Hematopoietic multipotent progenitor cell treated with erythropoietin and hydrocortisone succinate and interleukin-3 and kit ligand, for 8 days (in vitro differentiated cells): ENCODE measurements around the gene STX16.
"Not testable (repeated sequence)": the region's sequence is repeated elsewhere in the genome, so short reads cannot be mapped to it uniquely, and the experiment has no call there.

Experiments
- DNase-seq: peaks from one replicate; pipeline ENCODE4 v3.0.0-alpha.2; 2015

STX16 gene

DNA sequence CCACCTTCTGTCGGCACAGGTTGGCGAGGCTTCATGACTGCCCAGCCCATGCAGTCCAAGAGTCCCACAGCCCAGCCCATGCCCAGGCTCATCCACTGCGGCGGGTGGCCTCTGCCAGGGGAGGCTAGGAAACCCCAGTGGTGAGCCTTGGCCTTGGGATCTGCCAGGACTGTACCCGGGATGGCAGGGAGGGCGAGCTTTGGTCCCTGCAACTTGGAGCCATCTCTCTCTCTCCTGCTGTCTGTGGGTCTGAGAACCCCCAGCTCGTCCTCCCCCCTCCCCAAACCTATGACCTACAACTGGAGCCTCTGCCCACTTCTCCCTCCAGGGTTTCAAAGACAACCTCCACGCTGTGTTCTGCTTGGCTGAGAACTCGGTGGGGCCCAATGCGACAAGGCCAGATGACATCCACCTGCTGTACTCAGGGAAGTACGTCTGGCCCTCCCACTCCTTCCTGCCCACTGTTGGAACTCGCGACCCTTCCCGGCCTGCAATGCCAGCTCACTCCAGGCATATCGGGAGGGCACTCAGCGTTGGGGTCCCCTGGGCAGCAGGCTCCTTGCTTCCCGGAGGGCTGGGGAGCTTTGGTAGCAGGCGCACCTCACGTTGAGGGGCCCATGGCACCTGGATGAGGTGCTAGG lies 61.2 kb downstream of the STX16 start:
- no peak for DNase-seq

DNA sequence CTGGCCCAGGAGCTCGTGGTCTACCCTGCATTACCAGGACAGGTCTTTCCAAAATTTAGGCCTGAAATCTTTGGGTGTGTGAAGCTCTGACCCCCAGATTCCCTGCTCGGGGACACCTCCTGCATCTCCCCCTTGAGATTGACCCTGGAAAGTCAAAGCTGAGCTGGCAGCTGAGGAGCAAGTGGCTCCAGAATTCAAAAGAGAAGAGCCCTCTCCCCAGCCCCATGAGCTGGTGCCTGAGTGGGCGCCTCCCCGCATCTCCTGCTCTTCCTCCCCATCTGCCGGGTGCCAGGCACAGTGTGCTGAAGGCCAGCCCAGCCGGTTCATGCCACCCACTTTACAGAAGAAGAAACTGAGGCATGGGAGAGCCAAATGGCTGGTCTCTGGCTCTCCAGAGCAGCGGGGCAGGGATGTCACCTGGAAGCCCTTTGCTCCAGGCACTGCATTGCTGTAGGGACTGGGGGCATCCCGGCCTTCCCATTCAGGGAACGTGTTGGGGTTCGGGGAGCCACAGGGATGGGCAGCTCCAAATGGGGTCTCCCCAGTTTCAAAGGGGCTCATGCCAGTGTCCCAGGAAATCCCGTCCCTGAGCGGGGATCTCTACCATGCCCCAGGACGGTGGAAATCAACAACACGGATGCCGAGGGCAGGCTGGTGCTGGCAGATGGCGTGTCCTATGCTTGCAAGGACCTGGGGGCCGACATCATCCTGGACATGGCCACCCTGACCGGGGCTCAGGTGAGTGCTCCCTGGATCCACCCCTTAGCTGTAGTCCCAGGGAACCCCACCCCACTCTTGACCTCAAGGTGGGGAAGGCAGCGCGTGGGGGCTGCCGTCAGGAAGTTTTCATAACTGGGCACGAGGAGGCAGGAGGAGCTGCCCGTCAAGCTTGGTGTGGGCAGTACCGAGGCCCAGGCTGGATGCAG lies 62.0 kb downstream of the STX16 start:
- DNase-seq: no peak

DNA sequence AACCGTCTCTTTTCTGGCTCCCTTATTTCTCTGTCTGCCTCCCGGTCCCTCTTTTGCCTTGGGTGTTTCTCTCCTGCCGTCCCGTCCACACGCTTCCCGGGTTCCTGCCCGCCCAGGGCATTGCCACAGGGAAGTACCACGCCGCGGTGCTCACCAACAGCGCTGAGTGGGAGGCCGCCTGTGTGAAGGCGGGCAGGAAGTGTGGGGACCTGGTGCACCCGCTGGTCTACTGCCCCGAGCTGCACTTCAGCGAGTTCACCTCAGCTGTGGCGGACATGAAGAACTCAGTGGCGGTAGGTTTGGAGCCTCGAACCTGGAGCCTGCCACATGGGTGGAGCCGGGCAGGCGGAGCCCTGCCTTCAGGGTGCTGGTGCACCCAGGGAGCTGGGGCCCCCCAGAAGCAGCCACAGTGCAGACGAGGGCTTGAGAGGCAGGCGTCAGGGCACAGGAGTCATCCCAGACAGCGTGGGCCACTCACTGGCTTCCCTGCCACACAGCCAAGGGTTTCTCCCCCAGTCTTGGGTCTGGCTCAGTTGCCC lies 62.8 kb downstream of the STX16 start:
- no peak for DNase-seq

DNA sequence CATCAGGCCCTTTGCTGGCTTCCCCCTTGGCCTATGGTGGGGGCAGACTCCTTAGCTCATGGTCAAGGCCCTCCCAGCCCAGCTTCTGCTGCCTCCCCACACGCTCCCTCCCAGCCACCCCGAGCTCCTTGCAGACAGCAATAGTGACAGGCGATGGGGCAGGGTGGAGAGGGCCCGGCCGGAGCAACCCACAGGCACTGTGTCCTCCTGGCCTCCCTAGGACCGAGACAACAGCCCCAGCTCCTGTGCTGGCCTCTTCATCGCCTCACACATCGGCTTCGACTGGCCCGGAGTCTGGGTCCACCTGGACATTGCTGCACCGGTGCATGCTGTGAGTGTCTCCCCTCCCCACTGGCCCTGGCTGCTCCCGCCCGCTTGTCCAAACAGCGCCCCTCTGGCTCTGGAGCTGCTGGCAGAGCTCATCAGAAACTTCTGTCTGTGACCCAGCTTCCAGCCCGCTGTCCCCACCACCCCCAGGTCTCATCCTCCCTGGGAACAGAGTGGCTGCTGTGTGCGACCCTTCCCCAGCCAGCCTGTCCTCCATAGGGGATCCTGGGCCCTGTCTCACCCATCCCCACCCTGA lies 63.3 kb downstream of the STX16 start:
- no peak for DNase-seq

DNA sequence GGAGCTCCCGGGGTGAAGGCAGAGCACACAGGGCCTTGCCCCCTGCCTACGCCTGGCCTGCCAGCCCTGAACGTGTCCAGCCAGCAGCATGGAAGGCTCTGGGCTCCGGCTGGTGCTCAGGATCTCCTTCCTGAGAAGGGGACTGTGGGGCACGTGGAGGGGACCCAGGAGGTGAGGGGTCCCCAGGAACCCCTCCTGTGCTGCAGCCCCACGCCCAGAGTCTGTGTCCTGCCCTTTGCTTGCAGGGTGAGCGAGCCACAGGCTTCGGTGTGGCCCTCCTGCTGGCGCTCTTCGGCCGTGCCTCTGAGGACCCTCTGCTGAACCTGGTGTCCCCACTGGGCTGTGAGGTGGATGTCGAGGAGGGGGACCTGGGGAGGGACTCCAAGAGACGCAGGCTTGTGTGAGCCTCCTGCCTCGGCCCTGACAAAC lies 63.9 kb downstream of the STX16 start:
- no peak for DNase-seq

DNA sequence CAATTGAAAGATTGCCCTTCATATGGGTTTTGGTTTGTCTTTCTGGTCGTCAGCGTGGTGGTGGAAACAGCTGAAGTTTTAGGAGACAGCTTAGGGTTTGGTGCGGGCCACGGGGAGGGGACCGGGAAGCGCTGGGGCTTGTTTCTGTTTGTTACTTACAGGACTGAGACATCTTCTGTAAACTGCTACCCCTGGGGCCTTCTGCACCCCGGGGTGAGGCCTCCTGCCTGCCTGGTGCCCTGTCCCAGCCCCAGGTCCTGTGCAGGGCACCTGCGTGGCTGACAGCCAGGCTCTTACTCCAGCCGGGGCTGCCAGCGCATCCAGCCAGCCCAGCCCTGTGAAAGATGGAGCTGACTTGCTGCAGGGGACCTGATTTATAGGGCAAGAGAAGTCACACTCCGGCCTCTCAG lies 64.3 kb downstream of the STX16 start:
- no peak for DNase-seq

DNA sequence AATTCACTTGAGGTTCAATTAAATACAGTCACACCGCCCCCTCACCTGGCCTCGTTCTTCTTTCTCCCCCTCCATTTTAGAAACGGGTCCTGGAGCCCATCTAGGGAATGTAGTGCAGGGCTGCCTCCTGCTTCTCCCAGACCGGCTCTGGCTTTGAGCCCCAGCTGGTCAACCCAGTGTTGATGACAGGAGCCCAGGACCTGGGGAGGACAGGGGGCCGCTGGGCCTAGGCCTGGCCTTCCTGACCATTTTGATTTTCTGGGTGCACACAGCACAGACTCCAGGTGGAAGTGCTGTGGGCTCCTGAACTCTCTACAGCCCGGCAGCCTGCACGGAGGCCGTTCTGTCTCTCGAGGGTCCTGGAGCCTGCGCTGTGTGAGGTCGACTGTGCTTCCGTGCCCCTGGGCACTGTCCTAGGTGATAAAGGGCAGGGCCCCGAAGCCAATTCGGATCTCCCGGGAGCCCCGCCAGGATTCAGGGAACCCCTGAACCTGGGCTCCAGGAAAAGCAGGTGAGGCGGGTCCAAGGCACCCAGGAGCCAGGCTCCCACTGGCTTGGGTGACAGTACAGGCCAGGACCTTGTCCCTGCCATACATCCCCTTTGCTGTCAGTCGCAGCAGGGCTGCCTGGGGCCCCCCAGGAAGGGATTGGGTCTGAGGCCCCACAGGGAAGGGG lies 64.9 kb downstream of the STX16 start:
- DNase-seq: no peak

DNA sequence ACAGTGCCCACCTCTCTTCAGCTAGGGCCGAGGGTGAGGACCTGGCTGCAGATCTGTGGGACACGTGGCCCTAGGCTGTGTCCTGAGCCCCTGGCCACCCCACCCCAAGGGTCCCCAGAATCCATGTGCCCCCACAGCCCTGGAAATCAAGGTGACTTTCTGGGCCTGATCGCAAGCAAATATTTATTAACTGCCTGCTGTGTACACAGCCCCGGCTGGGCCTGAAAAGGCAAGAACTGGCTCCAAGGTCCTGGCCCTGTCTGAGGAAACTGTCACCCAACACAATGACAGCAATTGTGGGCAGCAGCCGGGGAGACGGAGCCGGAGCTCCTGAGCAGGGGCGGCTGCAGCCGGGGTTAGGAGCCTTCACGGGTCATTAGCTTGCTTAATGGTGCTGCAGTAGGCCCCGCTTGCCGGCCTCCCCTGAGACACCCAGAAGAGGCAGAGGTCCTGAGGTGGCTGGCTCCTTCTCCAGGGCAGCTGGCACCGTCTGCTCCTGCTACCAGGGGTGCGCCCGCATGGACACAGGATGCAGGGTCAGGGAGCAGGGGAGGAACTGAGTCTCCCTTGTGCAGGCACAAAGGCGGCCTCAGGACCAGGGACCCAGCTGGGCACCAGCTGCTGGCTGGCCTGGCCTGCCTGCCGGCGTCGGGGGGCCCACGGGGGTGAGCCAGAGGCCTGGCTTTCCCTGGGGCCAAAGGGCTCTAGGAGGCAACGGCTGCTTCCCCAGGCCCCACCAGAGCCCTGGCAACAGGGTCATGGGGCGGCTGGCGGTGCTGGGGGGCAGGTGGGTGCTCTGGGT lies 65.6 kb downstream of the STX16 start:
- no peak for DNase-seq

DNA sequence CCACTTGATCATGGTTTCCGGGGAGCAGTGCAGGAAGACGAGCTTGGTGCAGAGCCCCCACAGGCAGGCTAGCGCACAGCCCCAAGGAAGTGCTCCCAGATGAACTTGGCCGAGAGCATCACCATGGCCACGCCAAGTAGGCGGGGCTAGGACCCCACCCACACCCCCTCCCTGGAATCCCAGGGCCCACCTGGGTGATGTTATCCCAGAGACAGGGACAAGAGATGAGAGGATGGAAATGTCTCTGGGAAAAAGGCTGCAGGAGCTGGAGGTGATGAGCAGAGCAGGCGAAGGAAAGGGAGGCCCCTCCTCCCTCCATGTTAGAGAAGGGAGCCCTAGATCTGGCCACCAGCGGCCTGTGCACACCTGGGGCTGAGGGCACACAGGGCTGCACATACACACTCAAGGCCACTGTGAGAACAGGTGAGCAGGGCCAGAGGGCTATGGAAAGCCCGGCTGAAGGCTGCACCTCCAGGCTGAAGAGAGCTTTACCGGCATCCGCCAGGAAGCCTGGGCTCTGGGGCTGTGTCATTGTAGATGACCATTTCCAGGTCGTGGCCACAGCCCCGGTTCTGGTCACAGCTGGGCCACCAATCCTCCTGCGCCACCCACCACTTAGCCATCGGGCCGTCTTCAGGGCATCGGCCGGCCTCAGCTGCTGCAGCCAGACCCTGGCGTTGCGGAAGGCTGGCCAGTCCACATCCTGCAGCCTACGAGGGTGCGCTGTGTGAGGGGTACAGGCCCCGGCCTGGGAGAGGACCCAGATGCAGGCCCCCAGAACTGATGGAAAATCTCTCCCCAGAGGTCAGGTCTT lies 66.4 kb downstream of the STX16 start:
- no peak for DNase-seq

DNA sequence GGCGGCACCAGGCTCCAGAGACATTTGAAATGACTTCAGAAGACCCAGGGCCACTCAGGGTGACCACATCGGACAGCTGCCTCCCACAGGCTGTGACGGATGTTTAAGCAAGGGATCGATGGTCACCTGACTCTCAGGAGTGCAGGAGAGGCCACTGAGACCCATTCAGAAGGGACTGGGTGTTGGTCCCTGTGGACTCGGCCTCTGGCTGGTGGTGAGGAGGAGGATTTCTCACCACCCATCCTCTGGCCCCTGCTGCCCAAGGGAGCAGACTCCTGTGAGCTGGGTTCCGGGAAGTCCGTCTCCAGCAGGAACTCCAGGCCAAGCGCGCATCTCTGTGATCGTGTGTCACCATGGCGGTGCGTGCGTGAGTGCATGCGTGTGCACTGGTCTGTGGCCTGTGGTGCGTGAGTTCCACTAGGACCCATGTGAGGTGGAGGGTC lies 67.1 kb downstream of the STX16 start:
- DNase-seq: no peak

DNA sequence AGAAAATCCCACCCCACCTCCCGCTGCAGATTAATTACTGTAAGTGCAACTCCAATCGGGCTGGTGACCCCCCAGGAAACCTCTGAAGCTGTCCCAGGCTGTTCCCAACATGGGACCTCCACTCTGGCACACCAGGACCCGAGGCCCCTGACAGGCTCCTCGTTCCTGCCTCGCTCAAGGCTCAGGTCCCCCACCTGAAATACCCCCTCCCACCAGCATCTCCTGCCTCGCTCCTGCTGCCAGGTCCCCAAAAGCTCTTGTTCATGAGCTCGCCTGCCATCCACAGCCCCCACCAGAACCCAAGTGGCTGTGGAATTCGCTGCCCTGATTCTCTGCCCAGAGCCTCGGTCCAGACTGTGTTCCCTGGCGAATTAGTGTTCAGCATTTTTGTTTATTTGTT lies 67.6 kb downstream of the STX16 start:
- no peak for DNase-seq

DNA sequence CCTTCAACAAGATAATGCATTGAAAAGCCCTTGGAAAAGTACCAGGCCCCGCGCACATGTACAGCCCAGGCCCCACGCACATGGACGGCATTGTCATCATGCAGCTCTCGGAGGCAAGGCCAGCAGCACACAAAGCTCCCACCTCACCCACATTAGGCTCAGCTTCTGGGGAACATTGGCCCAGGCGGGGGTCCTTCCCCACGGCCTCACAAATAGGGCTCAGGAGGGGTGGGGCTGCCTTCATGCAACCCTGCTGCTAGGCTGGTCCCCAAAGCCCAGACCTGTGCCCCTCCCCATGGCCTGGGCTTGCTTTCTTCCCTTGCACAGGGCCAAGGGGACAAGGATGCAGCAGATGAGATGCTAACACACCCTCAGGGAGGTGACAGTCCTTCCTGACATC lies 68.2 kb downstream of the STX16 start:
- DNase-seq: no peak

DNA sequence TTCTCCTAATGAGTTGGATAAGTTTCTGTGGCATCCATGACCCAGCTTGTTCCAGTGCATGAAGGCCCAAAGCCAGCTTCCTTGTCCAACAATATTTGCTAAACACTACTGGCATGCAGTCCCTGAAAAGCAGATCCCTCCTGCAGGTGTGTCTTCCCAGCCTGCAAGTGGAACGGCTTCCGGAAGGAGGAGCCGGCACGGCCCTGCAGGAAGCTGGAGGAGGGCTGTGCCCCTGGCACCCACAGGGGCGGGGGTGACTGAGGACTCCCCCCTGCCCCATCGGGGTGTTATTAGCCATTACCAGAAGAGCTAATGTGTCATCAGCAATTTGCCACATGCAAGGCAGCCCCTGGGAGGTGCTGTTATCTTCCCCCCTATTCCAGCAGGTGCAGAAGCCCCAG lies 68.9 kb downstream of the STX16 start:
- no peak for DNase-seq

DNA sequence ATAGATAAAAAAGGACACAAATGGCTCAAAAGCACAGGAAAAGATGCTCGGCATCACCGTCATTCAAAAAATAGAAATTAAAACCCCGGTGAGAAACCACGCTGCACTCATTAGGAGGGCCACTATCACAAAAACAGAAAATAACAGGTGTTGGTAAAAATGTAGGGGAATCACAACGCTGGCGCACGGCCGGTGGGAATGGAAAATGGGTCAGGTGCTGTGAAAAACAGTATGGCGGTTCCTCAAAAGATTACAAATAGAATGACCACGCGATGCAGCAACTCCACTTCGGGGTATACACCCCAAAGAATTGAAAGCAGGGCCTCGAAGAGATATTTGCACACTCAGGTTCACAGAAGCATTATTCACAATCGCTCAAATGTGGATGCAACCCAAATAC lies 69.8 kb downstream of the STX16 start:
- no peak for DNase-seq

DNA sequence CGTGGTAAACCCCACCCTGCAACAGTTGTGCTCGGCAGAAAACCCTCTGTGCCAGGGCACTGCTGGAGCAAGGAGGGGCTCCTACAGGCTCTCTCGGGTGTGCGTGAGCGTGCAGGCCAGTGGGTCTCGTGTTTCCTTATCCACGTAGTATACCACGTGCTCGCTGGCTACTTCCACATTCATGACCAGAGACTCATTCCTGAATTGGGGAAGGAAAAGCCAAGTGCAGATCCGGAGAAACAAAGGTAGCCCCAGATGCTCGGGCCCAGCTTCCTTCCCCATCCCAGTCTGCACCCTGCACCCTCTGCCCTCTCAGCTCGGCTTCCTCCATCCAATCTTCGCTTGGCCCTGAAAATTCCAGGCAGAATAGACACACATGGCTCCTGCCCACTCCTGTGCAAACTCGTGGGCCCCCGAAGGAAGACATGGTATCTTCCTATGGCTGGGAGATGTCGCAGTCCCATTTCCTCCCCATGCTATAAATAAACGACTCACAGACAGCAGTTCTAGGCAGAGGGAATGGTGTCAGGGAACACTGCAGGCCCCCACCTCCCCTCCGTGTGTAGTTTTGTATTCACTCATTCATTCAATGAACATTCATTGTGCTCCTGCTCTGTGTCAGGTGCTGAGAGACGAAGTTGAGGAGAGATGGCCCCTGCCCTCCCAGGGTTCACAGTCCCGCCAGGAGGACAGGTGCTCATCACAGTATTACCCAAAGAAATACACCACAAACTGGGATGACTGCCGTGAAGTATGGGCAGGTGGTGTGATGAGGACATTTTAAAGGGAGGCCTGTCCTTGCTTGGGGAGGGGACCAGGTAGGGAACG lies 71.1 kb downstream of the STX16 start:
- no peak for DNase-seq

DNA sequence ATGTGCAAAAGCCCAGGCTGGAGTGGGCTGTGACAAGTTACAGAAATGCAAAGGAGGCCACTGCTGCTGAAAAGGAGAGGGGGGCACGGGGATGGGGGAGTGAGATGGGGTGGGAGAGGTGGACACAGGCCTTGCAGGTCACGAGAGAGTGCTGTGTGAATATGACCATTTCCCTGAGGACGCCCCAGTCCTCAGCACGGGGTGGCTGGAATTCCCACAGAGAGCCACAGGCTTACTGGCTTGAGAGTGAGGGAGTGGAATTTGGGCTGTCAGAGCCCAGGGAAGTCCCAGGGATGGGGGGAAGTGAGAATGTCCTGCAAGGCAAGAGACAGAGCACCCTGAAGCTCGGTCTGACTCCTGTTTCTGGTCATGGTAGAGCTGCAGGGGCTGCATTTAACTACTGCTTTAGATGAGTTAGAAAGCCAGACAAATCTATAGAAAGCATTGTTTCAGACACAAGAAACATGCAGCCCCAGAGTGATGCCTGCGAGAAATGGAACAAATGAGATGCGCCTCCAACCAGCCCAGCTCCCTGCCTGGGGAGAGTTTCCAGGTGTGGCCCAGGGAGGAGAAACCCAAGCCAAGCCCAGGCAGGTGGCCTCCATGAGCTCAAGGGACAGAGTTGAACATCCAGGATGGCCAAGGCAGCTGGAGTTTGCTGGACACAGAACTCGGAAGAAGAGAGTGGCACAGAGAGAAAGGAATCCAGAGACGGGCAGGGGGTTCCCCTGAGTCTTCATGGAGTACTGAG lies 72.0 kb downstream of the STX16 start:
- DNase-seq: no peak

DNA sequence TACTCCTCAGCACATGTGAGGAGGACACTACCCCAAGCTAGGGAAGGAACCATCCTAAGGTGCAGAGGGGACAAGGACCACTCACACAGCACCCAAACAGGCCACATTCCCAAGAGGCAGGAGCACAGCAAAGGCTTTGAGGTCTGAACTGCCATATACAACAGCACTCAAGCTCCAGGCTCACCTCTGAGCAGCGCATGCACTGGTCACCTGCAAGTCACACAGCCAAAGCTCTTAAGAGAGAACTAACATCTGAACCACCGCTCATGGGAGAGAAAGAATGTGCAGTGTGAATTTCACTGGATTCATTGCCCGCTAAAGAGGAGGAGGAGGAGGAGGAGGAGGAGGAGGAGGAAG lies 72.5 kb downstream of the STX16 start:
- DNase-seq: no peak

DNA sequence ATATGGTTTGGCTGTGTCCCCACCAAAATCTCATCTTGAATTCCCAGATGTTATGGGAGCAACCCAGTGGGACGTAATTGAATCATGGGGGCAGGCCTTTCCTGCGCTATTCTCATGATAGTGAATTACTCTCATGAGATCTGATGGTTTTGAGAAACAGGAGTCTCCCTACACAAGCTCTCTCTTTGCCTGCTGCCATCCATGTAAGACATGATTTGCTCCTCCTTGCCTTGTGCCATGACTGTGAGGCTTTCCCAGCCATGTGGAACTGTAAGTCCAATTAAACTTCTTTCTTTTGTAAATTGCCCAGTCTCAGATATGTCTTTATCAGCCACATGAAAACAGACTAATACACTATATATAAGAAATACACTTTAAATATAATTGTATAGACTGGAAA lies 75.1 kb downstream of the STX16 start:
- DNase-seq: not testable (repeated sequence)
